Cortex of kidney (tissue), 1 donor: ENCODE data around the gene SMARCAL1.

Experiments
- DNase-seq: peaks from one replicate; lab custom pipeline; 2025; lab: John Stamatoyannopoulos, UW

Gene SMARCAL1

DNA sequence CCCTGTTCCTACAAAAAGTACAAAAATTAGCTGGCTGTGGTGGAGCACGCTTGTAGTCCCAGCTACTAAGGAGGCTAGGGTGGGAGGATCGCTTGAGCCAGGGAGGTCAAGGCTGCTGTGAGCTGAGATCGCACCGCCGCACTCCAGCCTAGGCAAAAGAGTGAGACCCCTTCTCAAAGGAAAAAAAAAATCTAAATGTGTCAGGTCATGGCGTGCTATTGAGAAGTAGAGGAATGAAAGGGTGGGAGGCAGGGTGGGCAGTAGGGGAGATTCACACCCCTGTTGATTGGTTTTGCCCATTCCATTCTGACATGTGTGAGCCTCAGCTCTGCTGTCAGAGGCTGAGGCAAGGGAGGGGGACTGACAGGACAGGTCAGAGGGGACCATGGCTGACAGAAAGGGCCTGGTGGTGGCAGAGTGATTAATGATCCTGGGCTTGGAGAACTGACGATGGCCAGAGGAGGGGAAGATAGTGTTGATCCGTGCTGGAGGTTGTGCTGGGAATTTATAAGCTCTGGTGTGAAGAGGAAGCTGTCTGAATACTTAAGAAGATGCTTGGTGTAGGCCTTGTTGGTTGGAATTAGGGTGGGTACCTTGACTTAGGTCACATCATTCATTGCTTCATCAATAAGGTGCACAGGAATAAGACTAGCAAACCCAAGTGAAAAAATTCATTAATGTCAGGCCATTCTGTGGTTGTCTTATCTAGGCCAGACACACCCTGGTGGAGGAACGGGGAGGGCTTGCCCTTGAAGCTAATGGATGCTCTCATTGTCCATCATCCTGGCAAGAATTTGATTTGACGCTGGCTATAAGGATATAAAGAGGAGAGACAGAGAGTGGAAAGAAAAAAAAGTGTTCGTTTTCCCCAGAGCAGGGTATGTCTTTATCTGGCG is 19.1 kb upstream of the SMARCAL1 start:
- DNase-seq, result no peak

DNA sequence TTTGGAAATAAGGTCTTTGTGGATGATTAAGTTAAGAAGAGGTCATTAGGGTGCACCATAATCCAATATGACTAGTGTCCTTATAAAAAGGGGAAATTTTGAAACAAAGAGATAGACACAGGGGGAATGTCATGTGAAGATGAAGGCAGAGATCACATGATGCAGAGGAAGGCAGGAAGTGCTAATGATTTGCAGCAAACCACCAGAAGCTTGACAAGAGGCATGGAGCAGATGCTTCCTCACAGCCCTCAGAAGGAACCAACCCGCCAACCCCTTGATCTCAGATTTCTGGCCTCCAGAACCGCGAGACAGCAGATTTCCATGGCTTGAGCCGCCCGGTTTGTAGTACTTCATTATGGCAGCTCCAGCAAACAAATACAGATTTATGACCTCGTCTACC is 17.4 kb upstream of the SMARCAL1 start:
- no peak for DNase-seq

DNA sequence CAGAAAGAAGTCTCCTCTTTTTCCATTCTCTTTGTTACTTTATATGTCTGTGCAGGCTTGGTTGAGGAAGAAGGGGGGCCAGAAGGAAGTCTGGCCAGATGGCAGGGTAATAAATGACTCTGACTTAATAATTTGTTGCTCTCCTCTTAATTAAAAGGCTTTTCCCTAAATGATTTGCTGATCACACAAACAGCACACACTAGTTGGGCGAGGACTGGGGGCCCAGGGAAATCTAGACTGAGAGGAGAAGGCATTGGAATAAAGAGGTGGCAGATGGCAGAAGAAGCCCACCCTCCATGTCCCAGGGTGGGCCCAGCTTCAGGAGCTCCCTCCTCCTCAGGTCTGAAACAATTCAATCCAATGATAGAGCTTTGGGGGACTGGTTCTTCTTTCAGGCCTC is 12.7 kb upstream of the SMARCAL1 start:
- DNase-seq, result no peak

DNA sequence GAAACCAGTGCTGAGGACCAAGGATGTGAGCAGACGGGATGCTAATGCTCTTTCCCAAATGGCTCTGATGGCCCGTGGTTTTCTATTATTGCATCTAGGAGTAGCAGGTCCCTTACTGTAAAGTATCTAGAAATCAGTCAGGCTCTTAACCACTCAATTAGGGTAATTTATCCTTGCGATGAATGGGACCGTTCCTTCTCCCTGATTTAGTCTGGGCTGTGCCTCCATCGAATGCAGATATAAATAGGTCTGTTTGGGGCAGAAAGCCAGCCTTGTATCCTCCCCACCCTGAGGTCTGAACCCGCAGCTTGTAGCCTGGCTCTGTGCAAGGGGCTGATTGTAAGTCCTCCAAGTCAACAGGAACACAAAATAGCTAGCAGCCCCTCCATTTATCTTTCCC is 9.5 kb upstream of the SMARCAL1 start:
- no peak for DNase-seq

DNA sequence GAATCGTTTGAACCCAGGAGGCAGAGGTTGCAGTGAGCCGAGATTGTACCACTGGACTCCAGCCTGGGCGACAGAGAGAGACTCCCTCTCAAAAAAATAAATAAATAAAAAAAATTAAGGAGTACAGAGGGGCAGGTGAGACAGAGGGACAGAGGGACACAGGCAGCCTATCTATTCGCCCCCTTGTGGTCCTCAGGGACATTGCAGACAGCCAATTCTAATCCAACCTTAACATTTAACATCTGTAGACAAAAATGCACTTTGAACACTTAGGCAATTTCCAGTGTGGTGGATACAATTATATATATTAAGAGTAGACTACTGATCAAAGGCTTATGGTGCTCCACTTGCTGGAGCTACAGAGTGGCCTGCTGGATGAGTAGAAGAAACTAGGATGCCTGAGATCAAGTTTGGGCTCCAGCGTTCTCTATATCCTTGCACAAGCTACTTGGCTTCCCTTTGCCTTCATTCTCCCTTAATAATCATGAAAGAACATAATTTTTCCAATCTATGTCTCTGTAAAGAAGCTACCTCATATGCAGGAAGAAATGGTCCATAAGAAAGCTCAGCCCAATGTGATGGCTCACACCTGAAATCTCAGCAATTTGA is 8.2 kb upstream of the SMARCAL1 start:
- DNase-seq, result no peak

DNA sequence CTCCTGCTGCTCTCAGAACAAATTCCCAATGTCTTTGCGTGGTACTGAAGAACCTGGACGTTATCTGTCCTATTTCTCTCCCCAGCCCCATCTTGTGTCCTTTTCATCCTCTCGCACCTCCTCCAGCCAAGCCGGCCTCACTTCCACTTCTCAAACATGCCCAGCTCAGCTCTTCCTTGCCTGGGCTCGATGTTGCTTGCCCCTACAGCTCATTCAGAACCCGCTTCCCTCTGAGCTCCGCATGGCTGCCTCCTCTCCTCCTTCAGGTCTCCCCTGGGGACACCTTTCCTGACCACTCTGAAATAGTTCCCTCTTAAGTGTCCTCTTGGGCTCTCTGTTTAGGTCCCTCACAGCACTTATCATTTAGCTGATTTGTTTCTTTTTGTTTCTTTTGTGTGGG is 6.7 kb upstream of the SMARCAL1 start:
- DNase-seq, result no peak

DNA sequence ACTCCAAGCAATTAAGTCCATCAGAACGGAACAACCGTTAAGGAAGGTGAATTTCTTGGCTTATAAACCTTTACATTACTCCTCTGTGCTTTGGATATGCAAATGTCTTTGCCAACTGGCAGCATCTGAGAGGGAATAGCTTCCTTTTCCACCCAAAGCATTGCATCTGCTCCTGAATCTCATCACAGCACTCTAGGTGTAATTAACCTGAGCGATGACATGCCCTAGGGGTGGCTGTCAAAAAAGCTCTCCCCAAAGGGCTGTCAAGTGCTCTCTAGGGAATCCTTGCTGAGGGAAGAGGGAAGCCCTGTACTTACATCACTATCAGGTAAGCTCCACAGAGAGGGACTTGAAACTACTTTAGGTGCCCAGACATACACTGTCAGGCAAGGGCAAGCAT is 5.5 kb upstream of the SMARCAL1 start:
- no peak for DNase-seq

DNA sequence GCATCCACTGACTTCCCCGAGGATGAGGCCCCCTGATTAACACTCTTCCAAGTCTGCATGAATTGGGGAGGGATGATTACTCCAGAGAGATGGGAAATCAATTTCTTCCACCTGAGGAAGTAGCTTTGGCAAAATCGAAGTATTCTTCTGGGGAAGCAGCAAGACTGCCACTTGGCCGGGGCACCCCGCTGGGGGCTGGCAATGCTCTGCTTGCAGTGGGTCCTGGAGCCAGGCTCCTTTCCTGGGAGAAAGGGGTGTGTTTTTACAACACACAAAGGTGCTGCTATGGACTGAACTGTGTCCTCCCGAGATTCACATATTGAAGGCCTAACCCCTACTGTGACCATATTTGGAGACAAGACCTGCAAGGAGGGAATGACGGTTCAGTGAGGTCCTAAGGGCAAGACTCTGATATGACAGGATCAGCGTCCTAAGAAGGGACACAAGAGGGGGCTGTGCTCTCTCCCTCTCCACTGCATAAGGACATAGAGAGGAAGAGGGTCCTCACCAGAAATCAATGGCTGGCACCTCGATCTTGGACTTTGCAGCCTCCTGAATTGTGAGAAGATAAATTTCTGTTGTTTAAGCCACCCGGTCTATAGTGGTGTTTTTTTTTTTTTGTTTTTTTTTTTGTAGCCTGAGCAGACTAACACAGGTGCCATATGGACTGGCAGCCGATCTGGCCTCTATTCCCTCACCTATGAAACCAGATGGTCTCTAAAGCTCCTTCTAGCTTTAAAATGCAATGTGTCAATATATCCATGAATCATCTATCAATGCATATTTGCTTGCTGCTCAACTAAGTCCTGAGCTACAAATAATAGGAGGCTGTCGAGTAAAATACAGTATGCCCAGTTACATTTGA is 3.6 kb upstream of the SMARCAL1 start:
- DNase-seq, result no peak

DNA sequence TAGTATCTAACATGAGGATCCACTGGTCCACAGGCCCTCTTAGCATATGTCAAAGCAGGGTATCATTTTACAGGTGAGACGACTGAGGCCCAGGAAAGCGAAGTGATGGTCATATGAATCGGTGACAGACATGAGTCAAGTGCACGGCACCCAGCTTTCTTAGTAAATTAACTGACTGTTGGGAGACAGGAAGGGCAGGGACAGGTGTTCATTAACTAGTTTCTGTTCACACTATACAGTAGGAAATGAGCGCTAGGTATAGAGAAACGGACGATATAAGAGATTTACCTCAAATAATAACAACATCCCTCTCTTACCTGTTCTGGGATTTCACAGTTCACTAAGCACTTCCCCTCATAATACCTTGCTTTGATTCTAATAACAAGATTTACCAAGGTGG is 1.7 kb upstream of the SMARCAL1 start:
- DNase-seq, result no peak

DNA sequence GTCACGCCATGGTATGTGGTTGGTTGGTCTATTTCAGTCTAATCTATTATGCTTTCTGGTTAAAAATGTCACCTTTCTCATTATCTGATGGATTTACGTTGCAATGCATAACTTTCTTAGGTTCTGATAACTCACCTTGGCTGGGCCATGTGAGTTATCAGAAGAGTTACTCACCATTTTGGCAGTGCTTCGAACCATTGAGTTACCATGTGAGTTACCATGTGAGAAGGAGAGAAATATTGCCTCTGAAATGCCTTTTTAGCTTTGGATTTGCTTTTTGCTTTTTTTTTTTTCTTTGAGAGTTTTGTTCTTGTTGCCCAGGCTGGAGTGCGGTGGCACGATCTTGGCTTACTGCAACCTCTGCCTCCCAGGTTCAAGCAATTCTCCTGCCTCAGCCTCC is 1.6 kb downstream of the SMARCAL1 start:
- DNase-seq, result no peak

DNA sequence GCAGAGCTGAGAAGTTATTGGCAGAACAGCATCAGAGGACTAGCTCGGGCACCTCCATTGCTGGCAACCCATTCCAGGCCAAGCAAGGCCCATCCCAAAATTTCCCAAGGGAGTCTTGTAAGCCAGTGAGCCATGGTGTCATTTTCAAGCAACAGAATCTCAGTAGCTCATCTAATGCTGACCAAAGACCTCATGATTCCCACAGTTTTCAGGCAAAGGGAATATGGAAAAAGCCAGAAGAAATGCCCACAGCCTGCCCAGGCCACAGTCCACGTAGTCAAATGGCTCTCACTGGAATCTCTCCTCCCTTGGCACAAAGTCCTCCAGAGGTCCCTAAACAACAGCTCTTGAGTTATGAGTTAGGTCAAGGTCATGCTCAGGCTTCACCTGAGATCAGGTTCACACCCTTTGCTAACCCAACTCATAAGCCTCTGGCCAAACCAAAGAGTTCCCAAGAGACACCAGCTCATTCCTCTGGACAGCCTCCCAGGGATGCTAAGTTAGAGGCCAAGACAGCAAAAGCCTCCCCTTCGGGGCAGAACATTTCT is 2.6 kb downstream of the SMARCAL1 start:
- no peak for DNase-seq

DNA sequence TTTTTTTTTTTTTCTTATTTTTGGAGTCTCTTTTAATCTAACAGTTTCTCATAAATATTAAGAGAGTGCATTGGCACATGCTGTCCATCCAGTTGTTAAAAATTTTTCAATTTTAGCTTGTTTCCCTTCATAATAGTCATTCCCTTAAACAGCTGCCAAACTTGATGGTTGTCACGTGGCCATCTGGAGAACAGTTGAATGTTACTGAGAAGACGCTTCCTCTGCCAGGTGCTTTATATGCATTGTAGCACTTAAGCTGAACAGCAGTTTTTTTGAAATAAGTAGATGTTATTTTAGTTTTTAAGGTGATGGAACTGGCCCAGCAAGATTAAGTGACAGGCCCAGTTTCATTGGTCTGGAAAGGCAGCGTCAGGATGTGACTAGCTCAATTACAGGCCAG is 3.3 kb downstream of the SMARCAL1 start:
- DNase-seq, result no peak

DNA sequence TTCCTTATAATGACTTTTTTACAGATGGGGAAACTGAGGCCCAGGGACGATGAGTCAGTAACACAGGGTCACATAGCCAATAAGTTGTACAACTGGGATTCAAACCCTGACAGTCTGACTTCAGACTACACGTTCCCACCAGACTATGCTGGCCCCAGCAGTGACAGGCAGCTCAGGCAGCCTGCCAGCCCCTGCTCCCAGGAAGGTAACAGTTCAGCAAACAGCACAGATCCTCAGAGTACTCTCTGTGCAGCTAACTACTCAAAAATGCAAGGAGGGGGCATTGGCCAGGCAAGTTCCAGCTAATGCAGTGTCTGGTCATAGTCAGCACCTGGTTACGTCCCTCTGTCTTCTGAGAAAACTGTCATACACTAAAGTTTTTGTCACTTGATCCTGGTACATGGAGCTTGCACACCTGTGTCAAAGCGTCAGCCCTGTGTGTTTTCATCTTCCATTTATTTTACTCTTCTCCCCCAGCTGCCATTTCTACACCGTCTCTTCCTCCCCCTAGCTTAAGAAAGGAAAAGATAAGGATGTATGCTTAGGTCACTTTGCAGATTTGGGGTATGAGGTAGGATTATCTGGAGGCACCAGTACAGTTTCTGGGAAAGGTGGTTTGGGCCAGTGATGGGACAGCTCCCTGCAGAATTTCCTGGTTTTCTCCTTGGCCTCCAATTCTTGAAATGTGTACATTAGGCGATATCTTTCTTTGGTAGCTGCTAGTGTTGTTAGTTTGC is 4.5 kb downstream of the SMARCAL1 start:
- DNase-seq, result no peak

DNA sequence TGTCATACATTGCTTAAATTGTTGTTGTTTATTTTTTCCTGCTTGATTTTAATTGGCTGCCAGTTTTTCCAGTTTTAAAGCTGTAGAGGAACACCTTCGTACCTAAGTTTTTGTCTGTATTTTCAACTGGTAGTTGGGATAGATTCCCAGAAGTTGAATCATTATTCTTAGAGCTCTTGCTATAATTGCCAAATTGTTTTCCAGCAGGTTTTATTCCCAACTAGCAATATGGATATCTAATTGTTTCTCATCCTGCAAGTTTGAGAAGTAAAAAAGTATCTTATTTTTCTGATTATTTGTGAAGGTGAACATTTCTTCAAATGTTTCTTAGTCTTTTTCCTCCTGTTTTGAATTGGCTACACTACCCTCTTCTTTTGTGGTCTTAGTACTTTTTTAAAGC is 6.7 kb downstream of the SMARCAL1 start:
- no peak for DNase-seq

DNA sequence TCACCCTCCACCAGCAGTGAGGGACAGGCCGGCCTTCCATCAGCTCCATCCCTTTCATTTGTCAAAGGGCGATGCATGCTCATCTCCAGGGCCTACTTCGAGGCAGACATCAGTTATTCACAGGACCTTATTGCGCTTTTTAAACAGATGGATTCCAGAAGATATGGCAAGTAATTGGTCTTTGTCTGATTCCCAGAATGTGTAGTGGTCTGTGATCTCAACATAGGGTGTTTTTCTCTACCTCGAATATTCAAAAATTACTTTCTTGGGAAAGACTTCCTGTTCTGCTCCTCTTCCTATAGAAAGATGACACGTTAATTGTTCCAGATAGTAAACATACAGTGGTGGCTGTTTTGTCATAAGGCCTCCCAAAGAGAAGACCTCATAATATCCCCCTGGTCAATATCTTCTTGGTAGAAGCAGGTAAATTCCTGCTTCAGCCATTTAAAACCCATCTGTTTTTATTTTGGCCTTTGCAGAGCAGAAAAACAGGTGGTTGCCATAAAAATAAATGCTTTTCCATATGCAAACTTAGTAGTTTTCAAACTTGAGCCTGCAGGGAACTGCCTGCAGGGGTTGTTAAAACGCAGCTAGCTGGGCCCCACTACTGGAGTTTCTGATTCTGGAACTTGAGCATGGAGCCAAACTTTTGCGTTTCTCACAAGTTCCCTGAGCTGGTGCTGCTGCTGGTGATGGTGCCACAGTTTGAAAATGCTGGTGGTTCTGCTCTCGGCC is 8.2 kb downstream of the SMARCAL1 start:
- DNase-seq, result no peak

DNA sequence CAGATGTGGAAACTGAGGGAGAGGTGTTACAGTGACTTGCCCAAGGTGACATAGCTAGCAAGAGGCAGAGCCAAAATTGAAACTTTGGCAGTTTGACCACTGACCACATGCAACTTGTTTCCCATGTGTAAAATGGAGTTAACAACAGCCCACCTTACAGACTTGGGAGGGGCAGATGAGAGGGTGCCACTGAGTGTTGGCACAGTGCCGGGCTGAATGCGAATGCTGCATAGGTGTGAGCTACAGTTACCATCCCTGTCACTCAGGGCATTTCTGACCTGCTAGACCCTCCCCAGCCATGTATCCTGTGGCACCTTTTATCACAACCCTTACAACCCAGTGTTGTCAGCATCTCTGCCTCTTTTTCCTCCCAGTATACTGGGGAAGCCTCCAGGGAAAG is 10.8 kb downstream of the SMARCAL1 start:
- no peak for DNase-seq

DNA sequence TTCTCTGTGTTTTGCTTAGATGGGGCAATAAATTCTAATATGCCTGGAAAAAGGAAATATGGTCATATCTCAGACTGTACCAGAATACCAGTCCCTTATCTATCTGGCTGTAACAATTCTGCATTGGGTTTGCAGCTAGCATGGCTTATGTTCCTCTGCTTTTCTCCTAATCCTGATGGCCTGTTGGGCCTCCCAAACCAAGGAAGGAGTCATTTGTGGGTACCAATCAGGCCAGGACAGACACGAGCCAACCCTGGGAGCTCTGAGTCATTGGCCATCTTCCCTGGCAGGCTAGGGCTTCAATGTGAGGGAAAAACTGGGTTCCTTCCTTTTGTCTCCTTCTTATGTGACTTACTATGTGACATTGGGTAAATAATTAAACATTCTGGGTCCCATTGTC is 12.0 kb downstream of the SMARCAL1 start:
- DNase-seq, result no peak

DNA sequence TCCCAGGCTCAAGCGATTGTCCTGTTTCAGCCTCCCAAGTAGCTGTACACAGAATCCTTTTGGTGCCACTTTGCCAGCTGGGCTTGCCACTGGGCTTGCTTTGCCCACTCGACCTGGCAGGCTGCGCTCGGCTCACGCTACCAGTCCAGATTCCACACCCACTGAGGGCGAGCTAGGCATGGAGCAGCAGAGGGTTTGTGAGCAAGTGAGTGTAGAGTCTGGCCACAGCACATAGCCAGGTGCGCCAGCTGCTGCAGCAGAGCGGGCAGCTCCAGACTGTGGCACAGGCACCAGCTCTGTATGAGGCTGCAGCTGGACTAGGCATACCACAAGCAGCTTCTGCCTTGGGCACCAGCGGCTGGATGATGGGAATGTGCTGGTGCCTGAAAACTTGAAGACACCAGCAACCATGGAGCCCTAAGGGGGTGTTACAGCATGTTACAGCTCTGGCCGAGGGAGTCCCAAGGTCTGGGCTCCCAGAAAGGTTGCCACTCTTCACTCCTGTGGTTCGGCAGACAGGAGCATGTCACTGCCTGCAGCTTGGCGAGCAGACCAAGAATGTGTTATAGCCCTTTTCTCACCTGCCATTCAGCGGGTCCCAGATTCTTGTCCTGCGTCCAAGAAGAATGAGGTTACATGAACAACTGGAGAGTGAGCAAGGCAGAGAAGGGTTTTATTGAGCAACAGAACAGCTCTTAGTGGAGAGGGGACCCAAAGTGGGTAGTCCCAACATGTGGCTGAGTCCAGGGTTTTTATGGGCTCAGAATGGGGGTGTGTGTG is 12.9 kb downstream of the SMARCAL1 start:
- DNase-seq, result no peak

DNA sequence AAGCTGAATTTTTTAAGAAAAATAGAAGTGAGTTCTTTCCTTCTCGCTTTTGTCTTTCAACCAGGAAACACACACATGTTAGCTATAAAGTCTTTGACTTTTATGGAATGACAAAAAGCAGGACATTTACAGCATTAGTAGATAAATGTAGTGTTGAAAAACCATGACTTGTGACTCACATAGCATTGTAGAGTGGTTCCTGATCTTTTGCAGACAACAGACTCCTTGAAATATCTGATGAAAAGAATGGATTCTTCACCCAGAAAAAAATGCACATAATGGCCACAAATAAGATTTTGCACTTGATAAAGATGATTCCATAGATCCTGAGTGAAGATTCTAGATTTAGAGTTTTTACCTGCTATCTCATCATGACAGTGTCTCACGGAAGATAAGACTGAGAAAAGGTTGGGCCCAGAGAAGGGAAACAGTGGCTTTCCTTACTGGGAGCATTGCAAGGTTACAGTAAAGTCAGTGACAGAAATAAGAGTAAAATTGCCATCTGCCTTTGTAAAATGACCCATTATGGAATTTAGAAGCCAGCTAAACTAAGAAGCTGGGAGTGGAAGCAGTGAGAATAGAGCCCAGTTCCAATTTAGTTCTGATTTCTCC is 14.0 kb downstream of the SMARCAL1 start:
- no peak for DNase-seq

DNA sequence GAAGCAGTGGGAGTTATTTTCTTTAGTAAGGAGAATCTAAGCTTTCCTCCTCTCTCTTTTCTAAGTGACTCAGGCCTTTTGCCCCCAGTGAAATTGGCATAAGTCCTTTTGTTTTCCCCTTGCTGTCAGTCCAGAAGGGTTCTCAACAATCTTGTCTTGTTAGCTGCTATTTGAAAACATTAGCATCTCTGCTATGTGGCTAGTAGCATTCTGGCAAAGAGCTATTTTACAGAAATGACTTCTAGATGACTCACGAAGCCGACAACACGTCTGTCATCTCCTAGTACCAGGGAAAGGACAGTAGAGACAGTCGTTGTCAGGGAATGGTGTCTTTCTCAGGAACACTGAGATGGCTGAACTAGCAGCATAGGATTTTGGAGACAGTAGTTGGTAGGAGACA is 14.7 kb downstream of the SMARCAL1 start:
- no peak for DNase-seq
